Cerebellar nuclear complex (tissue), 1 donor: ENCODE data around the gene NLRP7.

Experiments used
- DNase-seq, 2 experiments: peaks; one replicate each; lab custom pipeline; 2025; lab: John Stamatoyannopoulos, UW

NLRP7 gene

GRCh38 chr19:54873990-54874389 is 73.3 kb downstream of the NLRP7 start, which contains the start of gene FCAR:
FCAR (plus strand) TSS chr19:54874235; CDS start chr19:54874290, 55 bp downstream.
- DNase-seq, result no peak
